ENCODE measurements around the gene GET3. TPM values are rescaled to one million over a fixed set of nuclear protein-coding genes. Genes with fewer than 3 reads are reported as not detected.

GET3 gene
- total and polyA plus RNA-seq, 2 of the 13 experiments (the other 11 are each of a cell fraction or from before 2014, with no cell fraction given), result 57.7 to 59.4 TPM

- TF ChIP-seq CEBPG (CRISPR knock-in tag; IDR thresholded peaks at IDR 0.05), result peak; percentile 50
- TF ChIP-seq ZNF235 (CRISPR knock-in tag; IDR thresholded peaks at IDR 0.05; ENCODE audit: borderline replicate concordance), result 0 out of 2 replicates have a peak, but pooled peaks have one; percentile 35
- peak; percentile 86; the same call in 1 of the 2 replicates for TF ChIP-seq SALL2 (CRISPR knock-in tag; IDR thresholded peaks at IDR 0.05)
- no peak for TF ChIP-seq ZNF780A (CRISPR knock-in tag; IDR thresholded peaks at IDR 0.05)
- TF ChIP-seq, protein P1, sequence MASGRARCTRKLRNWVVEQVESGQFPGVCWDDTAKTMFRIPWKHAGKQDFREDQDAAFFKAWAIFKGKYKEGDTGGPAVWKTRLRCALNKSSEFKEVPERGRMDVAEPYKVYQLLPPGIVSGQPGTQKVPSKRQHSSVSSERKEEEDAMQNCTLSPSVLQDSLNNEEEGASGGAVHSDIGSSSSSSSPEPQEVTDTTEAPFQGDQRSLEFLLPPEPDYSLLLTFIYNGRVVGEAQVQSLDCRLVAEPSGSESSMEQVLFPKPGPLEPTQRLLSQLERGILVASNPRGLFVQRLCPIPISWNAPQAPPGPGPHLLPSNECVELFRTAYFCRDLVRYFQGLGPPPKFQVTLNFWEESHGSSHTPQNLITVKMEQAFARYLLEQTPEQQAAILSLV (CRISPR knock-in tag; IDR thresholded peaks at IDR 0.05; ENCODE audit: borderline replicate concordance), result peak; percentile 38; the same call in 1 of the 2 replicates
- TF ChIP-seq ZNF589 (CRISPR knock-in tag; conservative IDR thresholded peaks at IDR 0.05), result no peak
- no peak for TF ChIP-seq EP300 (IDR thresholded peaks at IDR 0.05; ENCODE audit: low read depth in 2 of 2, low read length in 2 of 2)
- no peak for TF ChIP-seq EP300 (CRISPR knock-in tag; IDR thresholded peaks at IDR 0.05; ENCODE audit: borderline replicate concordance)
- TF ChIP-seq, protein P2, sequence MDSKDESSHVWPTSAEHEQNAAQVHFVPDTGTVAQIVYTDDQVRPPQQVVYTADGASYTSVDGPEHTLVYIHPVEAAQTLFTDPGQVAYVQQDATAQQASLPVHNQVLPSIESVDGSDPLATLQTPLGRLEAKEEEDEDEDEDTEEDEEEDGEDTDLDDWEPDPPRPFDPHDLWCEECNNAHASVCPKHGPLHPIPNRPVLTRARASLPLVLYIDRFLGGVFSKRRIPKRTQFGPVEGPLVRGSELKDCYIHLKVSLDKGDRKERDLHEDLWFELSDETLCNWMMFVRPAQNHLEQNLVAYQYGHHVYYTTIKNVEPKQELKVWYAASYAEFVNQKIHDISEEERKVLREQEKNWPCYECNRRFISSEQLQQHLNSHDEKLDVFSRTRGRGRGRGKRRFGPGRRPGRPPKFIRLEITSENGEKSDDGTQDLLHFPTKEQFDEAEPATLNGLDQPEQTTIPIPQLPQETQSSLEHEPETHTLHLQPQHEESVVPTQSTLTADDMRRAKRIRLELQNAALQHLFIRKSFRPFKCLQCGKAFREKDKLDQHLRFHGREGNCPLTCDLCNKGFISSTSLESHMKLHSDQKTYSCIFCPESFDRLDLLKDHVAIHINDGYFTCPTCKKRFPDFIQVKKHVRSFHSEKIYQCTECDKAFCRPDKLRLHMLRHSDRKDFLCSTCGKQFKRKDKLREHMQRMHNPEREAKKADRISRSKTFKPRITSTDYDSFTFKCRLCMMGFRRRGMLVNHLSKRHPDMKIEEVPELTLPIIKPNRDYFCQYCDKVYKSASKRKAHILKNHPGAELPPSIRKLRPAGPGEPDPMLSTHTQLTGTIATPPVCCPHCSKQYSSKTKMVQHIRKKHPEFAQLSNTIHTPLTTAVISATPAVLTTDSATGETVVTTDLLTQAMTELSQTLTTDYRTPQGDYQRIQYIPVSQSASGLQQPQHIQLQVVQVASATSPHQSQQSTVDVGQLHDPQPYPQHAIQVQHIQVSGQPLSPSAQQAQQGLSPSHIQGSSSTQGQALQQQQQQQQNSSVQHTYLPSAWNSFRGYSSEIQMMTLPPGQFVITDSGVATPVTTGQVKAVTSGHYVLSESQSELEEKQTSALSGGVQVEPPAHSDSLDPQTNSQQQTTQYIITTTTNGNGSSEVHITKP (CRISPR knock-in tag; IDR thresholded peaks at IDR 0.05; ENCODE audit: low read depth), result 0 out of 2 replicates have a peak, but pooled peaks have one; percentile 40
- TF ChIP-seq ZNF883 (CRISPR knock-in tag; IDR thresholded peaks at IDR 0.05; ENCODE audit: not compliant biosample characterization), result peak; percentile 81
- TF ChIP-seq ZNF335 (CRISPR knock-in tag; IDR thresholded peaks at IDR 0.05), result peak; percentile 42; the same call in 1 of the 2 replicates
- no peak for TF ChIP-seq NR2F6 (IDR thresholded peaks at IDR 0.05)
- no peak for TF ChIP-seq NR2F6 (CRISPR knock-in tag; IDR thresholded peaks at IDR 0.05)
- 0 out of 2 replicates have a peak, but pooled peaks have one; percentile 84 for TF ChIP-seq ZNF44 (CRISPR knock-in tag; IDR thresholded peaks at IDR 0.05)
- TF ChIP-seq SAP130 (CRISPR knock-in tag; IDR thresholded peaks at IDR 0.05; ENCODE audit: low read depth), result peak; percentile 100
- TF ChIP-seq ZBTB46 (CRISPR knock-in tag; IDR thresholded peaks at IDR 0.05; ENCODE audit: borderline replicate concordance), result no peak
- no peak for TF ChIP-seq ZMYM2 (CRISPR knock-in tag; IDR thresholded peaks at IDR 0.05)
- no peak; the same call in 1 of the 2 replicates for TF ChIP-seq ZNF292 (CRISPR knock-in tag; IDR thresholded peaks at IDR 0.05; ENCODE audit: borderline replicate concordance, low read depth)
- TF ChIP-seq, protein P3, sequence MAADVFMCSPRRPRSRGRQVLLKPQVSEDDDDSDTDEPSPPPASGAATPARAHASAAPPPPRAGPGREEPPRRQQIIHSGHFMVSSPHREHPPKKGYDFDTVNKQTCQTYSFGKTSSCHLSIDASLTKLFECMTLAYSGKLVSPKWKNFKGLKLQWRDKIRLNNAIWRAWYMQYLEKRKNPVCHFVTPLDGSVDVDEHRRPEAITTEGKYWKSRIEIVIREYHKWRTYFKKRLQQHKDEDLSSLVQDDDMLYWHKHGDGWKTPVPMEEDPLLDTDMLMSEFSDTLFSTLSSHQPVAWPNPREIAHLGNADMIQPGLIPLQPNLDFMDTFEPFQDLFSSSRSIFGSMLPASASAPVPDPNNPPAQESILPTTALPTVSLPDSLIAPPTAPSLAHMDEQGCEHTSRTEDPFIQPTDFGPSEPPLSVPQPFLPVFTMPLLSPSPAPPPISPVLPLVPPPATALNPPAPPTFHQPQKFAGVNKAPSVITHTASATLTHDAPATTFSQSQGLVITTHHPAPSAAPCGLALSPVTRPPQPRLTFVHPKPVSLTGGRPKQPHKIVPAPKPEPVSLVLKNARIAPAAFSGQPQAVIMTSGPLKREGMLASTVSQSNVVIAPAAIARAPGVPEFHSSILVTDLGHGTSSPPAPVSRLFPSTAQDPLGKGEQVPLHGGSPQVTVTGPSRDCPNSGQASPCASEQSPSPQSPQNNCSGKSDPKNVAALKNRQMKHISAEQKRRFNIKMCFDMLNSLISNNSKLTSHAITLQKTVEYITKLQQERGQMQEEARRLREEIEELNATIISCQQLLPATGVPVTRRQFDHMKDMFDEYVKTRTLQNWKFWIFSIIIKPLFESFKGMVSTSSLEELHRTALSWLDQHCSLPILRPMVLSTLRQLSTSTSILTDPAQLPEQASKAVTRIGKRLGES (CRISPR knock-in tag; IDR thresholded peaks at IDR 0.05; ENCODE audit: borderline replicate concordance), result no peak
Measured at GRCh38 chr19:12696366-12697335, 40.6 kb upstream of the GET3 start, which contains the start of gene FBXW9 (continued).

Measured in HepG2 (cell line).